Measurements from ENCODE around the gene MED9. TPM values are rescaled to one million over a fixed set of nuclear protein-coding genes. Genes with fewer than 3 reads are reported as not detected.
"Not testable (repeated sequence)": the region's sequence is repeated elsewhere in the genome, so short reads cannot be mapped to it uniquely, and the experiment has no call there.

The MED9 gene
- 6.4 and 9.9 TPM in 2 replicates for total RNA-seq (2014; rRNA removed; shearing (Covaris generic))

GRCh38 chr17:17476865-17477467 is at the start of gene MED9:
Gene MED9, plus strand, starts transcription at chr17:17477000. Its CDS starts 42 bp downstream, at chr17:17477042.
- peak; percentile 72 for DNase-seq (ENCODE audit: low spot score)

- DNase-seq (ENCODE audit: low spot score) = no peak
Observed at GRCh38 chr17:17429222-17429621, 47.6 kb upstream of the MED9 start.

GRCh38 chr17:17430924-17431323 is 45.9 kb upstream of the MED9 start:
- DNase-seq (ENCODE audit: low spot score) = not testable (repeated sequence)

GRCh38 chr17:17431605-17432004 is 45.2 kb upstream of the MED9 start:
- DNase-seq (ENCODE audit: low spot score) = no peak

- no peak for DNase-seq (ENCODE audit: low spot score)
Observed at GRCh38 chr17:17433000-17433703, 43.6 kb upstream of the MED9 start.

GRCh38 chr17:17434477-17434876 is 42.3 kb upstream of the MED9 start:
- DNase-seq (ENCODE audit: low spot score) = no peak

GRCh38 chr17:17435323-17435722 is 41.5 kb upstream of the MED9 start:
- DNase-seq (ENCODE audit: low spot score) = peak; percentile 77

- no peak for DNase-seq (ENCODE audit: low spot score)
Observed at GRCh38 chr17:17437461-17437860, 39.3 kb upstream of the MED9 start.

- DNase-seq (ENCODE audit: low spot score) = no peak
Observed at GRCh38 chr17:17437893-17438292, 38.9 kb upstream of the MED9 start.

- DNase-seq (ENCODE audit: low spot score) = peak; percentile 61
Observed at GRCh38 chr17:17440010-17440843, 36.6 kb upstream of the MED9 start.

GRCh38 chr17:17440938-17441675 is 35.7 kb upstream of the MED9 start:
- DNase-seq (ENCODE audit: low spot score) = no peak

GRCh38 chr17:17443173-17443572 is 33.6 kb upstream of the MED9 start:
- no peak for DNase-seq (ENCODE audit: low spot score)

GRCh38 chr17:17445296-17445924 is 31.4 kb upstream of the MED9 start:
- no peak for DNase-seq (ENCODE audit: low spot score)

GRCh38 chr17:17445925-17446665 is 30.7 kb upstream of the MED9 start:
- DNase-seq (ENCODE audit: low spot score) = peak; percentile 96

- no peak for DNase-seq (ENCODE audit: low spot score)
Observed at GRCh38 chr17:17446666-17447155, 30.1 kb upstream of the MED9 start.

- DNase-seq (ENCODE audit: low spot score) = no peak
Observed at GRCh38 chr17:17447264-17447663, 29.5 kb upstream of the MED9 start.

GRCh38 chr17:17448076-17448475 is 28.7 kb upstream of the MED9 start:
- no peak for DNase-seq (ENCODE audit: low spot score)

- no peak for DNase-seq (ENCODE audit: low spot score)
Observed at GRCh38 chr17:17448723-17449122, 28.1 kb upstream of the MED9 start.

- DNase-seq (ENCODE audit: low spot score) = no peak
Observed at GRCh38 chr17:17453088-17453487, 23.7 kb upstream of the MED9 start.

GRCh38 chr17:17454276-17454675 is 22.5 kb upstream of the MED9 start:
- no peak for DNase-seq (ENCODE audit: low spot score)

Data from A172 (cell line).